A172 (cell line): ENCODE data around the gene THAP7. TPM values are rescaled to one million over a fixed set of nuclear protein-coding genes. Genes with fewer than 3 reads are reported as not detected.

Experiments
- DNase-seq: peaks from one replicate; pipeline ENCODE4 v3.0.0-alpha.2; 2015; ENCODE audit warnings: low spot score
- total RNA-seq: library from RNA; depleted of rRNA; stranded (reverse); fragments of >200 nt; shearing (Covaris generic); gene quantifications from 2 replicates; pipeline ENCODE4 v1.2.3, GENCODE V29; 2014

THAP7 gene
- total RNA-seq, 1 experiment from 2014 or later, result 49.0 TPM

GRCh38 chr22:20964799-20965103 lies 37.2 kb downstream of the THAP7 start:
- DNase-seq, result no peak

DNA sequence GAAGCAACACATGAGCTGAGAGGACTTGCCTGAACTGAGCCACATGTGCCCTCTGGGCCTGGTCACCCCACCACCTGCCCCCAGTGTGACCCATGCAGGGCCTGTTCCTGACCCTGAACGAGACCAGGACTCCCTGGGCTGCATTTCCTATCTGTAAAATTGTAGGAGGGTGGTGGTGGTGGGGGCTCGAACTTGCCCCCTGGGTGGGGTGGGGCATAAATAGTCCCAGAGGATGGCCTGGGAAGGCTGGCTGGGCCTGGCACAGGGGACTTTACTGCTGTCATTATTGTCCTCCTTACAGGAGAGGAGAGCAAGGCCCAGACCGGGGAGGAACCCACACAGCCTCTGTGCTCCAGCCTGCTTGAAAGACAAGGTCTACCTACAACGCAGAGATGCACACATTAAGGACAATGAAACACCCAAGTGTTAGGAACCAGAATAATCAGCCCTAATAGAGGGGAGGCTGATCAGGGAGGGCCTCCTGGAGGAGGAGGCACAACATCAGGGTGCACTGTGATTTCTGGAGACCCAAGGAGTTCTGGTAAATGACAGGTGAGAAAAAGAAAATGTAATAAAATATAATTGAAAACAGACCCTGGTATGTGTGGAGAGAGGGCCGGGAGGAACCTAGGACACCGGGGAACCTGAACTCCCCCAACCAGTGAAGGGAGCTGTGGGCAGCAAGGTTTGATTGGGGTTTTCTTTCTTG lies 37.7 kb downstream of the THAP7 start:
- DNase-seq, result no peak

- no peak for DNase-seq
Measured at GRCh38 chr22:20963201-20964052, 38.5 kb downstream of the THAP7 start.

GRCh38 chr22:20962491-20962945 lies 39.4 kb downstream of the THAP7 start:
- DNase-seq, result no peak

- DNase-seq, result no peak
Measured at GRCh38 chr22:20960609-20961008, 41.3 kb downstream of the THAP7 start.

GRCh38 chr22:20959578-20960461 lies 42.1 kb downstream of the THAP7 start:
- DNase-seq, result no peak

- no peak for DNase-seq
Measured at GRCh38 chr22:20957683-20958431, 44.1 kb downstream of the THAP7 start.

GRCh38 chr22:20957102-20957682 lies 44.7 kb downstream of the THAP7 start:
- no peak for DNase-seq

GRCh38 chr22:20956258-20957101 lies 45.4 kb downstream of the THAP7 start:
- no peak for DNase-seq

DNA sequence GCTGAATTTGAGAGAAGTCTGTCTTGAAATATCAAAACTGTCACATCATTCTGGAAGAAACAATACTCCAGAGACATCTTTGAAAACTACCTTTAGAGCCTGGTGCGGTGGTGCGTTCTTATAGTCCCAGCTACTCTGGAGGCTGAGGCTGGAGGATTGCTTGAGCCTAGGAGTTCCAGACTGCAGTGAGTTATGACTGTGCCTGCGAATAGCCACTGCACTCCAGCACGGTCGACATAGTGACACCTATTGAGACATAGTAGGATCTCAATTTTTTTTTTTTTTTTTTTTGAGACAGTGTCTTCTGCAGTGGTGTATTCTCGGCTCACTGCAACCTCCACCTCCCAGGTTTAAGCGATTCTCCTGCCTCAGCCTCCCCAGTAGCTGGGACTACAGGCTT lies 46.4 kb downstream of the THAP7 start:
- no peak for DNase-seq

GRCh38 chr22:20953668-20954500 lies 48.0 kb downstream of the THAP7 start:
- DNase-seq, result no peak

DNA sequence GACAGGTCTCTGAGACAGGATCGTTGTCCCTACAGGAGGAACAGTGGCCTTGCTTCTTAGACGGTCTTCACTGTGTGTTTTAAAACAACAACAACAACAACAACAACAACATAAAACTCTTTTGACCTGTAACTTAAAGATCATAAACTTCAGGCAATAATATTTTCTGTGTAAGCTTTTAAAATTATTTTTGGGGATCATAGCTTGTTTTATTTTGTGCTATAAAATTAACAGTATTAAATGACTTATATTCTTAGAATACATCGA lies 48.6 kb downstream of the THAP7 start:
- DNase-seq, result no peak

DNA sequence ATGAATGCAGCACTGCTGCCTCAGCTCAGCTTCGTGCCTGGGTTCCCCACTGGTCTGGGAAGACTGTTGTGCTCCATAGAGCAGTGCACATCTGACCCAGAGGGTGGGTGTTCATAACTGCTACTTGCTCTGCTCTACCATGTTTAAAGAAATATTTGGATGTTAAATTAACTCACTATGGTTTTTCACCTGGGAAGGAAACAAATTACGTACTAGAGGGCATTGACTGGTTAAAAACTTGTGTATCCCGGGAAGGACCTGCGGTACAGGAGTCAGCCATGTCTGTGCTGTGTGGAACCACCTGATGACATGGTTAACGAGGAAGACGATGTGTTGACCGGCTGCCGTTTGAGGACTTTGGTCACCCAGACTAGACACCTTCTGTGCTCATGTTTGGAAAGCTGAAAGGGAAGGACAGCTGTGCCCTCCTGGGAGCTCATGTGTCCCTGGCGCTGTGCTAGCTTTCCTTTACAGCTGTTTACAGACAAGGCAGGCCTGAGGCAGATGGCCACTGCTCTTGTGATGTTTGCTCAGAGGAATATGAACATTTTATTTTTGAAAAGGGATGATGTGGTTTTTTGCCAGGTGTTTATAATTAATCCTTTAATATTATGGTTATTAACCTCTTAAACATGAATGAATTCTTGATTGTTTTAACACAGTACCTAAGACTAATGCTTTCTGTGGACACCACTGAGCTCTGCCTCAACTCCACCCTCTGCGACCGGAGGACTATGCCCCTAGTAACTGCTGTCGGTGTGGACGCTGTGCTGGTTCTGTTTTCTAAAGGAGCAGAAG lies 49.2 kb downstream of the THAP7 start:
- no peak for DNase-seq

DNA sequence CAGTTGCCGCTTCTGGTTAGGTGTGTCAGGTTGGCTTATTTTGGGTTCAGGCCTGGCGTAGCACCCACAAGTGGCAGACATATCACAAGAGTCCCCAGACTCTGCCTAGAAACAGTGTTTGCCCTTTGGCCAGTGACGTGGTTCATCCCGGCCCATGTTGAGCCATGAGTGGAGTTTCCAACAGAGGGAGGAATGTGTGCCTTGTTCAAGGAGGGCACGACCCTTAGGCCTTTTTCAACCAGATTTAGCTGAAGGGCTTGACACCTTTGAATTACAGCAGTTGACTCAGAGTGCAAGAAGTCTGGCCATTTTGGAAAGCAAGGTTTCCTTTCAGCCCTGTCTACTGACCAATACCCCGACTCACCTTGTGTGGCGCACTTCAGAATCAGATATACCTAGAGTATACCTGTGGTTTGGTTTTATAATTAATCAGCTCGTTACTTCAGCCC lies 50.0 kb downstream of the THAP7 start:
- no peak for DNase-seq

DNA sequence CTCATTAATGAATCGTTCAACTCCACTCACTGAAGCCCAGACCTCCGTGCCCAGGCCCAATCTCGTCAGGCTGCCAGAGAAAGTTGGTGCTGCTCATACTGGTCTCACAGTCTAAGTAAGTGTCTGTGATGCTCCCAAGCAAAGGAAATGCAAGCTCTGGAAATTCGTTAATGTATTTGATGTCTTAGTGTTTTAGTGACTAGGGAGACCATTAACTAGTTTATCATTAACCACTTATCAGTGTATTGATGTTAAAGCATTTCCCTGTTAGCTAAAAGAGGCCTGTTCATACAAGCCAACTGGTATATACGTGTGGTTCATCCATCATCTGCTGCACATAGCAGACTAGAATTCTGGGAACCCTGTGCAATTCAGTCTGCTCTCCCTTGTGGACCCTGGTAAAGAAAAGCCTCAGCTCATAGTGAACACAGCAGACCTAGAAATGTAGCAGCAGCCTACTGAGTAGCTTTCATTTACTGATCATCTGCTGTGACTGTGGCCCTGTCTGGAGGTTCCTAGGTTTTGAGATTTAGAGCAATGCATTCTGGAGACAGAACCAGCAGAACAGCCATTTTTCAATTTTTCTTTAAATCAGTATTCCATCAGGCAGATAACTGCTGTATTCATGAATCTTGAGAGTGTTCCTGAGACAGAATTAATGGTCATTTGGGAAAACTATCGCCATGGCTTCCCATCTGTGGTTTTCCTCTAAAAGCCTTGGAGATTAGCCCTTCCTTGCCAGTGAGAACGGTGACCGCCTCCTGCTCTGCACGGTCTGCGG lies 50.6 kb downstream of the THAP7 start:
- DNase-seq, result no peak

DNA sequence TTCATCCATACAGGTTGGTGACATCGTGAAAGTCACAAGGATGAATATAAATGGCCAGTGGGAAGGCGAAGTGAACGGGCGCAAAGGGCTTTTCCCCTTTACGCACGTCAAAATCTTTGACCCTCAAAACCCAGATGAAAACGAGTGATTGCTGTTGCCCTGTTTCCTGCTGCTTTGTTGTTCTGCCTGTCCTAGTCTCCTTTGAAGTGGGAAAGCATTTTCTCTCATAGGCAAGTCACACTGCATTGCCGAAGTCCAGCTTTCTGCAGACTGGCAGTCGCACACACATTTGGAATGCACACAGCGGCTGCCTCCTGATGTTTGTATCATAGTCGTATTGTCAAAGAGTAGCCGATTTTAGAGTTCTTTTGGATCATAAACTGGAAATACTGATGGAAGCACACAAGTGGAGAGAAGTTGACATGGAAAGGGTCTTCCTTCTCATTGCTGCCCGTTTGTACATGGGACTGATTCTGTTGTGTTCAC lies 52.2 kb downstream of the THAP7 start:
- DNase-seq, result no peak
